H1 (cell line): ENCODE results near the gene G6PC3. TPM values are rescaled to one million over a fixed set of nuclear protein-coding genes. Genes with fewer than 3 reads are reported as not detected.

Source experiments
- CTCF ChIA-PET: fragments of 300-600 bp; sonication (Branson Sonifier 250); formaldehyde crosslinking; loops from one replicate; lab custom pipeline; 2021; ENCODE audit not compliant: partially characterized antibody; lab: Charles Lee
- POLR2A ChIA-PET: fragments of 300-600 bp; sonication (Branson Sonifier 250); formaldehyde crosslinking; loops from one replicate; lab custom pipeline; 2021; ENCODE audit warnings: inconsistent platforms; ENCODE audit not compliant: partially characterized antibody; lab: Charles Lee
- DNase-seq, 2 experiments: peaks; one replicate each; pipeline versions ENCODE4 v3.0.0 to v3.0.0-alpha.2; 2010 to 2022; ENCODE audit warnings: low spot score in 2 of 2, low read depth in 1 of 2, mixed read lengths in 1 of 2
- FAIRE-seq: peaks from 2 replicates; lab custom pipeline; 2011; peaks lifted over from hg19 to GRCh38; lab: Jason Lieb, UNC
- H2AFZ ChIP-seq: 2 replicates; pipeline ENCODE4 v1.8.1; 2012; ENCODE audit warnings: low read length, inconsistent platforms
- H2AK5ac ChIP-seq: 2 replicates; pipeline ENCODE4 v1.6.1; 2013; ENCODE audit warnings: low read depth, low read length
- H2BK120ac ChIP-seq: replicated peaks from 2 replicates; pipeline ENCODE3; 2013; ENCODE audit warnings: low read depth, low read length, inconsistent platforms
- H2BK12ac ChIP-seq: 2 replicates; pipeline ENCODE4 v1.6.1; 2013; ENCODE audit warnings: low read depth, low read length
- H2BK15ac ChIP-seq: 2 replicates; pipeline ENCODE4 v1.6.1; 2013; ENCODE audit warnings: low read length
- H2BK20ac ChIP-seq: 2 replicates; pipeline ENCODE4 v1.6.1; 2013; ENCODE audit warnings: low read length
- H2BK5ac ChIP-seq: 2 replicates; pipeline ENCODE4 v1.6.1; 2013; ENCODE audit warnings: low read depth, low read length
- H3K14ac ChIP-seq: 2 replicates; pipeline ENCODE4 v1.6.1; 2013; ENCODE audit warnings: inconsistent platforms; ENCODE audit not compliant: insufficient read length
- H3K18ac ChIP-seq: 2 replicates; pipeline ENCODE4 v1.6.1; 2013; ENCODE audit warnings: low read length; ENCODE audit errors: extremely low read depth
- H3K23ac ChIP-seq: 2 replicates; pipeline ENCODE4 v1.6.1; 2013; ENCODE audit warnings: inconsistent platforms; ENCODE audit not compliant: insufficient read length
- H3K23me2 ChIP-seq: 2 replicates; pipeline ENCODE4 v1.6.1; 2013; ENCODE audit warnings: low read depth, low read length
- H3K27ac ChIP-seq: 2 replicates; pipeline ENCODE4 v1.6.1; 2011; ENCODE audit warnings: low read depth, low read length, inconsistent platforms
- H3K27me3 ChIP-seq, 4 experiments: replicated peaks in 1 of 4; 1 replicate in 1 of 4; 2 replicates in 3 of 4; pipeline versions ENCODE4 v1.6.1 to v1.8.1; 2011 to 2013; ENCODE audit warnings: low read length in 3 of 4, mild to moderate bottlenecking in 3 of 4, inconsistent platforms in 2 of 4, mixed read lengths in 2 of 4, moderate library complexity in 1 of 4; ENCODE audit not compliant: control insufficient read depth in 3 of 4, insufficient read depth in 3 of 4; ENCODE audit errors: extremely low read depth in 1 of 4
- H3K36me3 ChIP-seq, 4 experiments: 2 replicates each; pipeline versions ENCODE4 v1.6.1 to v1.8.1; 2011 to 2013; ENCODE audit warnings: mild to moderate bottlenecking in 4 of 4, low read length in 3 of 4, moderate library complexity in 2 of 4, control low read depth in 1 of 4, inconsistent platforms in 1 of 4; ENCODE audit not compliant: insufficient read depth in 4 of 4, control insufficient read depth in 2 of 4
- H3K4ac ChIP-seq: replicated peaks from 2 replicates; pipeline ENCODE3; 2013; ENCODE audit warnings: low read length, low read depth, mixed read lengths, inconsistent platforms; ENCODE audit not compliant: insufficient read length
- H3K4me1 ChIP-seq, 4 experiments: replicated peaks in 1 of 4; 1 replicate in 1 of 4; 2 replicates in 3 of 4; pipeline versions ENCODE4 v1.6.1 to v1.8.1; 2011 to 2013; ENCODE audit warnings: low read length in 3 of 4, inconsistent platforms in 2 of 4, mixed read lengths in 1 of 4; ENCODE audit not compliant: insufficient read depth in 4 of 4, control insufficient read depth in 3 of 4
- H3K4me2 ChIP-seq, 2 experiments: 2 replicates each; pipeline versions ENCODE4 v1.6.1 to v1.8.1; 2011 to 2013; ENCODE audit warnings: low read depth in 2 of 2, low read length in 2 of 2, control low read depth in 1 of 2, inconsistent platforms in 1 of 2, mild to moderate bottlenecking in 1 of 2; ENCODE audit not compliant: insufficient read depth in 1 of 2
- H3K4me3 ChIP-seq, 4 experiments: fragments of 200-600, 300-600 bp in 1 of 4; sonication (generic), shearing (Covaris generic), sonication (Bioruptor Twin) in 1 of 4; 2 replicates each; pipeline versions ENCODE4 v1.5.1 to v1.8.1; 2011 to 2016; ENCODE audit warnings: low read length in 4 of 4, low read depth in 3 of 4, control low read depth in 2 of 4, inconsistent platforms in 2 of 4, mild to moderate bottlenecking in 2 of 4, mixed read lengths in 1 of 4, moderate library complexity in 1 of 4; ENCODE audit not compliant: insufficient read depth in 2 of 4; ENCODE audit errors: extremely low read depth in 1 of 4
- H3K56ac ChIP-seq: replicated peaks from 2 replicates; pipeline ENCODE3; 2013; ENCODE audit warnings: low read depth, mild to moderate bottlenecking, mixed read lengths, low read length, inconsistent platforms; ENCODE audit not compliant: insufficient read length
- H3K79me1 ChIP-seq: 2 replicates; pipeline ENCODE4 v1.6.1; 2013; ENCODE audit warnings: low read depth, low read length, control low read depth
- H3K79me2 ChIP-seq, 2 experiments: 2 replicates each; pipeline versions ENCODE4 v1.6.1 to v1.8.1; 2012 to 2013; ENCODE audit warnings: low read length in 2 of 2, mild to moderate bottlenecking in 2 of 2, inconsistent platforms in 1 of 2; ENCODE audit not compliant: insufficient read depth in 2 of 2, control insufficient read depth in 1 of 2
- H3K9ac ChIP-seq, 4 experiments: replicated peaks in 1 of 4; 1 replicate in 1 of 4; 2 replicates in 3 of 4; pipeline versions ENCODE4 v1.6.1 to v1.8.1; 2011 to 2013; ENCODE audit warnings: low read depth in 3 of 4, low read length in 3 of 4, control low read depth in 2 of 4, mild to moderate bottlenecking in 2 of 4, moderate library complexity in 2 of 4, inconsistent platforms in 1 of 4; ENCODE audit errors: extremely low read depth in 1 of 4
- H3K9me3 ChIP-seq, 2 experiments: 2 replicates each; pipeline versions ENCODE4 v1.6.1 to v1.8.1; 2012 to 2013; ENCODE audit warnings: mild to moderate bottlenecking in 2 of 2, moderate library complexity in 2 of 2, control low read depth in 1 of 2, inconsistent platforms in 1 of 2, low read depth in 1 of 2, low read length in 1 of 2, mixed read lengths in 1 of 2; ENCODE audit not compliant: insufficient read depth in 2 of 2
- H4K20me1 ChIP-seq, 2 experiments: replicated peaks in 1 of 2; 2 replicates each; pipeline versions ENCODE3 to v1.8.1; 2011 to 2013; ENCODE audit warnings: inconsistent platforms in 2 of 2, low read length in 2 of 2, mild to moderate bottlenecking in 1 of 2; ENCODE audit not compliant: insufficient read depth in 2 of 2, control insufficient read depth in 1 of 2
- H4K5ac ChIP-seq: 2 replicates; pipeline ENCODE4 v1.6.1; 2013; ENCODE audit warnings: low read length, low read depth, mixed read lengths, inconsistent platforms; ENCODE audit not compliant: insufficient read length
- H4K8ac ChIP-seq: 2 replicates; pipeline ENCODE4 v1.8.0; 2013; ENCODE audit warnings: mild to moderate bottlenecking, moderate library complexity, low read length, inconsistent platforms; ENCODE audit not compliant: insufficient read depth; ENCODE audit errors: extremely low read depth
- H4K91ac ChIP-seq: replicated peaks from 2 replicates; pipeline ENCODE3; 2013; ENCODE audit warnings: low read length, mixed read lengths, inconsistent platforms; ENCODE audit not compliant: insufficient read length
- CBX8 ChIP-seq: fragments of 300-800, 300-1000 bp; sonication (generic); IDR thresholded peaks from 2 replicates; pipeline ENCODE4 v1.7.1; 2016; ENCODE audit warnings: low read depth, low read length, borderline replicate concordance
- CREB1 ChIP-seq: IDR thresholded peaks from 2 replicates; pipeline ENCODE4 v1.6.1; 2012; ENCODE audit warnings: inconsistent platforms
- E2F6 ChIP-seq: IDR thresholded peaks from 2 replicates; pipeline ENCODE4 v1.6.1; 2012; ENCODE audit warnings: inconsistent platforms
- EP300 ChIP-seq, 2 experiments: IDR thresholded peaks; 1 replicate in 1 of 2; 2 replicates in 1 of 2; pipeline ENCODE4 v1.6.1; 2011 to 2012; ENCODE audit warnings: low read depth in 2 of 2, low read length in 2 of 2, mild to moderate bottlenecking in 2 of 2, borderline replicate concordance in 1 of 2, inconsistent platforms in 1 of 2, moderate library complexity in 1 of 2
- HDAC6 ChIP-seq: IDR thresholded peaks from one replicate; pipeline ENCODE4 v1.7.1; 2012; ENCODE audit warnings: low read depth, mild to moderate bottlenecking, inconsistent platforms, low read length, moderate library complexity
- MAX ChIP-seq: IDR thresholded peaks from 2 replicates; pipeline ENCODE4 v1.6.1; 2012; ENCODE audit warnings: inconsistent platforms
- POLR2A ChIP-seq, 2 experiments: IDR thresholded peaks; 1 replicate in 1 of 2; 2 replicates in 1 of 2; pipeline ENCODE4 v1.6.1; 2011; ENCODE audit warnings: low read depth in 2 of 2, low read length in 2 of 2, mild to moderate bottlenecking in 2 of 2; ENCODE audit errors: control extremely low read depth in 1 of 2
- POLR2AphosphoS5 ChIP-seq: IDR thresholded peaks from 2 replicates; pipeline ENCODE4 v1.6.1; 2011; ENCODE audit warnings: low read depth, low read length
- SIRT6 ChIP-seq: IDR thresholded peaks from one replicate; pipeline ENCODE4 v1.7.1; 2012; ENCODE audit warnings: low read length, inconsistent platforms
- SP1 ChIP-seq: IDR thresholded peaks from 2 replicates; pipeline ENCODE4 v1.6.1; 2011; ENCODE audit warnings: low read depth, low read length
- SP4 ChIP-seq: IDR thresholded peaks from 2 replicates; pipeline ENCODE4 v1.6.1; 2012; ENCODE audit warnings: low read length, inconsistent platforms
- SRF ChIP-seq: IDR thresholded peaks from 2 replicates; pipeline ENCODE4 v1.6.1; 2011; ENCODE audit warnings: mild to moderate bottlenecking, low read depth, low read length, moderate library complexity
- SUZ12 ChIP-seq: fragments of 200-600 bp; sonication (generic); IDR thresholded peaks from 2 replicates; pipeline ENCODE4 v1.6.1; 2012; ENCODE audit warnings: mild to moderate bottlenecking, inconsistent platforms, low read length, moderate library complexity, mixed read lengths
- TAF1 ChIP-seq: IDR thresholded peaks from 2 replicates; pipeline ENCODE4 v1.6.1; 2011; ENCODE audit warnings: mild to moderate bottlenecking, low read depth, low read length
- TAF7 ChIP-seq: optimal IDR thresholded peaks from 2 replicates; pipeline ENCODE3; 2011; ENCODE audit warnings: low read depth, mild to moderate bottlenecking, inconsistent platforms, low read length, moderate library complexity, borderline replicate concordance
- WGBS, 2 experiments: shearing (Covaris generic) in 1 of 2; methylation state at CpG; one replicate each; pipeline versions ENCODE4 v1.1.6 to v1.1.7; 2013 to 2015; ENCODE audit warnings: low lambda C conversion rate in 2 of 2, mixed read lengths in 2 of 2, inconsistent platforms in 1 of 2, low coverage in 1 of 2, missing lambda C conversion rate in 1 of 2; ENCODE audit not compliant: insufficient replicate concordance in 2 of 2, insufficient coverage in 1 of 2, insufficient read length in 1 of 2; ENCODE audit errors: extremely low coverage in 1 of 2, missing lambda C conversion rate in 1 of 2; 5-methylcytosine and 5-hydroxymethylcytosine counted together
- polyA plus RNA-seq, 7 experiments: library from polyadenylated mRNA; depleted of rRNA in 3 of 7; stranded (reverse) in 5 of 7; unstranded in 2 of 7; fragments of >200 nt in 5 of 7; fragments of 200-250 nt in 2 of 7; gene quantifications; 1 replicate in 5 of 7; 2 replicates in 1 of 7; 4 replicates in 1 of 7; pipeline versions ENCODE4 v1.2.1 to v1.2.3, GENCODE V29; 2011 to 2013; ENCODE audit warnings: missing spikeins in 2 of 7, mixed read lengths in 2 of 7
- total RNA-seq: library from RNA; stranded (reverse); fragmentation: NEBNext Ultra II Directional; extraction: Animal tissue kit (Norgen Biotek cat#: 25700); gene quantifications from 2 replicates; pipeline ENCODE4 v1.2.1, GENCODE V29; 2021

The G6PC3 gene
- total and polyA plus RNA-seq, 2 of the 8 experiments (the other 6 are each of a cell fraction or from before 2014, with no cell fraction given) = 104 to 343 TPM

- H2AK5ac ChIP-seq = no peak overlapping the region
- peaks cover 2 to 16% of the 10 kb centered on the region in 2 experiments for H4K20me1 ChIP-seq
- no peak overlapping the region for H3K4me2 ChIP-seq
- WGBS, 2 experiments = 91% methylated on average over 5 of the region's 5 CpGs; no CpG with 5 or more reads in 1 of the 2 experiments
- ChIA-PET POLR2A (interaction anchor here (0.9 to 6.9 kb wide), 5 partner anchors 9 to 37 kb away, joined by 3 to 55 read pairs (median 5); partner anchors contain the start of genes LSM12 and TMEM101), CTCF (interaction anchor here (1.4 to 13.3 kb wide), 2 partner anchors 12 to 22 kb away, joined by 8 to 108 read pairs; no protein-coding TSS in a partner anchor)
- H3K23ac ChIP-seq = no peak overlapping the region
- no peak overlapping the region for H2AFZ ChIP-seq
- H2BK120ac ChIP-seq = no peak overlapping the region
- H4K5ac ChIP-seq = no peak overlapping the region
- H3K9me3 ChIP-seq = no peaks in the 10 kb centered on the region
- H2BK5ac ChIP-seq = no peak overlapping the region
- H3K4ac ChIP-seq = no peak overlapping the region
- H3K79me1 ChIP-seq = no peaks in the 10 kb centered on the region; the same call in 1 of the 2 replicates
- no peak overlapping the region for H4K91ac ChIP-seq
- no peak overlapping the region for H2BK12ac ChIP-seq
- no peak overlapping the region for H2BK15ac ChIP-seq
- H3K36me3 ChIP-seq = peaks cover 8 to 46% (median 23%) of the 10 kb centered on the region in 4 experiments; a peak in 7 of 8 replicates
- no peaks in the 10 kb centered on the region for H3K27me3 ChIP-seq
- H3K4me3 ChIP-seq = no peak overlapping the region
- no peaks in the 10 kb centered on the region for H3K4me1 ChIP-seq
- H3K27ac ChIP-seq = no peak overlapping the region
- H3K23me2 ChIP-seq = no peaks in the 10 kb centered on the region
- FAIRE-seq = no peak
- no peaks in the 10 kb centered on the region for H3K79me2 ChIP-seq
- no peak overlapping the region for H3K18ac ChIP-seq
- H3K56ac ChIP-seq = no peak overlapping the region
- H2BK20ac ChIP-seq = no peak overlapping the region
- no peak overlapping the region for H4K8ac ChIP-seq
- H3K14ac ChIP-seq = no peak overlapping the region
- no peak for DNase-seq
- H3K9ac ChIP-seq = no peak overlapping the region
- TF ChIP-seq SP4 = no peak
- TF ChIP-seq SIRT6 = no peak
- TF ChIP-seq SP1 = no peak
- TF ChIP-seq POLR2AphosphoS5 = no peak
- TF ChIP-seq MAX = no peak
- TF ChIP-seq HDAC6 = no peak
- no peak for TF ChIP-seq SUZ12
- TF ChIP-seq POLR2A (IDR thresholded peaks at IDR 0.05; ENCODE audit: control extremely low read depth in 1 of 2, low read depth in 2 of 2, low read length in 2 of 2) = no peak
- TF ChIP-seq E2F6 = no peak
- no peak for TF ChIP-seq CREB1
- no peak for TF ChIP-seq TAF7
- no peak for TF ChIP-seq SRF
- TF ChIP-seq TAF1 = no peak
- TF ChIP-seq CBX8 = no peak
- no peak for TF ChIP-seq EP300 (IDR thresholded peaks at IDR 0.05; ENCODE audit: borderline replicate concordance in 1 of 2, low read depth in 2 of 2, low read length in 2 of 2)
These were observed 40.8 kb upstream of the G6PC3 start for GRCh38 chr17:44029736-44030135.
